Activated T-helper 2 cell treated with anti-CD3 and anti-CD28 coated beads, Interferon-gamma antibody, Interleukin-2, Interleukin-4, amounts not matched to agents 10 μg/mL and 5 μg/mL and 100 μg/mL, durations not matched to agents 14 hours and 24 hours and 36 hours (primary cell): Measurements from ENCODE around the gene MACF1. TPM values are rescaled to one million over a fixed set of nuclear protein-coding genes. Genes with fewer than 3 reads are reported as not detected.
"Not testable (repeated sequence)": the region's sequence is repeated elsewhere in the genome, so short reads cannot be mapped to it uniquely, and the experiment has no call there.

Source experiments
- DNase-seq: peaks from one replicate; pipeline ENCODE4 v3.0.0; 2021; ENCODE audit warnings: low spot score
- H3K27ac Mint-ChIP-seq: one replicate; pipeline ENCODE4 v1.8.0; 2021; ENCODE audit warnings: mixed read lengths
- H3K27me3 Mint-ChIP-seq: one replicate; pipeline ENCODE4 v1.8.0; 2021; ENCODE audit warnings: low read depth, mixed read lengths
- H3K36me3 Mint-ChIP-seq: one replicate; pipeline ENCODE4 v1.8.0; 2021; ENCODE audit warnings: low read depth, mixed read lengths
- H3K4me1 Mint-ChIP-seq: one replicate; pipeline ENCODE4 v1.8.0; 2021; ENCODE audit warnings: low read depth, mixed read lengths
- H3K4me3 Mint-ChIP-seq: one replicate; pipeline ENCODE4 v1.8.0; 2021; ENCODE audit warnings: low read depth, mild to moderate bottlenecking, moderate library complexity, mixed read lengths
- H3K9me3 Mint-ChIP-seq: one replicate; pipeline ENCODE4 v1.8.0; 2021; ENCODE audit warnings: mixed read lengths
- intact Hi-C: fragments of 100-400 bp; cut with micrococcal nuclease; formaldehyde crosslinking; loops from one replicate; pipeline ENCODE4 v1.15.1; 2023
- total RNA-seq: library from RNA; stranded (reverse); gene quantifications from 2 replicates; pipeline ENCODE4 v1.2.3, GENCODE V29; 2022

Gene MACF1
- total RNA-seq, 1 donor from 2014 or later, result 212 TPM

DNA sequence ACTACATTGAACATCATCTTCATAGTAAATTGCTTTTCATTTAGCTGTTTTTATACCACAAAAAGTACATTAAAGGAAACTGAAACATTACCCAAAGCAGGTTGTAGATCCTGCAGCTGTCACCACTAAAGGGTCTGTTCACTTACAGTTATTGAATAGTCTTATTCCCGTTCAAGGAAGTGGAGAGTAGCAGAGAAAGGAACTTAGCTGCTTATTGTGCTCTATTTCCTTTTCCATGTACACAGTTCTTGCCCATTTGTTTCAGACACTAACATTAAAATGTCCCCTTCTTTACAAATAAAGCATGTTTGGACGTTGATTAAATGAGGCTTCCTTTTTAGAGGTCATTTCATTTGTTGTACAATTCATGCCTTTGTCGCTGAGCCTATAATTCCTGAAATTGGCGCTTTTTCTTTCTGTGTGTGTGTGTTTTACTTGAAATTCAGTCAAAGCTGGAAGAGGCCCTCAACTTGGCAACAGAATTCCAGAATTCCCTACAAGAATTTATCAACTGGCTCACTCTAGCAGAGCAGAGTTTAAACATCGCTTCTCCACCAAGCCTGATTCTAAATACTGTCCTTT is 242.6 kb downstream of the MACF1 start:
- intact Hi-C loops, result no loop called here
- H3K4me3 Mint-ChIP-seq, result no peak overlapping the region
- H3K27ac Mint-ChIP-seq, result no peak overlapping the region
- H3K27me3 Mint-ChIP-seq, result no peaks in the 10 kb centered on the region
- no peak for DNase-seq
- no peaks in the 10 kb centered on the region for H3K9me3 Mint-ChIP-seq
- no peaks in the 10 kb centered on the region for H3K4me1 Mint-ChIP-seq
- H3K36me3 Mint-ChIP-seq, result peaks cover 79% of the 10 kb centered on the region

DNA sequence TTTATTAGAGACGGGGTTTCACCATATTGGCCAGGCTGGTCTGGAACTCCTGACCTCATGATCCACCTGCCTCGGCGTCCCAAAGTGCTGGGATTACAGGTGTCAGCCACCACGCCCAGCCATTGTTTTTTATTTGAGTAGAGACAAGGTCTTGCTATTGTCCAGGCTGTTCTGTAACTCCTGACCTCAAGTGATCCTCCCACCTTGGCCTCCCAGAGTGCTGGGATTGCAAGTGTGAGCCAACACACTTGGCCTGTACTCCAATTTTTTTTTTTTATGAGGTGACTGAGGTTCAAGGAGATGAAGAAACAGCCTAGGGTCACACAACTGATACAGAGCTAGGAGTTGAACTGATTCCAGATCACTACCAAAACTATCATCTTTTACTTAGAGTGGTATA is 245.5 kb downstream of the MACF1 start:
- H3K4me1 Mint-ChIP-seq, intact Hi-C loops, H3K27ac Mint-ChIP-seq, H3K4me3 Mint-ChIP-seq, H3K27me3 Mint-ChIP-seq, DNase-seq, H3K9me3 Mint-ChIP-seq: not testable (repeated sequence)
- H3K36me3 Mint-ChIP-seq, result peaks cover 80% of the 10 kb centered on the region

DNA sequence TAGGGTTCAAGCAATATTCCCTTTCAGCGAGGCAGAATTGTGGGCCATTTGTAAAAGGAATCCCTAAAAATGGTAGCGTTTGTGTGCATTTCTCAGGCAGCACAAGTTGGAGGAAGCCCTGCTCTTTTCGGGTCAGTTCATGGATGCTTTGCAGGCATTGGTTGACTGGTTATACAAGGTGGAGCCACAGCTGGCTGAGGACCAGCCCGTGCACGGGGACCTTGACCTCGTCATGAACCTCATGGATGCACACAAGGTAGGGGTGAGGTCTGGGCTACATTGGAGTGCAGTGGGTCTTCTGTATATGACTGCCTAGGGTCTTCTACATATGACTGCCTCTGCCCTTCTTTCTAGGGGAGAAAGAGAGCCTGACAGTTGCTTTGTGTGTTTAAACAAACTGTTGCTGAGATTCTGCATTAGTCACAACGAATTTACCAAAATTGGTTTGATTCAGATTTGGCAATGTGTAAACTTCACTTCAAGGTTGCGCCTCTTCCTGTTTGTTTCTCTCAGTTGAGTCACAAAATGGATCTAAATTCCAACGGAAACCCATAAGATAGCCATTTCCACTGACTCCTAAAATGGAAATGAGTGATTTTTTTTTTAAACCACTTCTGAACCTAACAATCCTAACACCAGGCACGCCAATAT is 246.6 kb downstream of the MACF1 start:
- intact Hi-C loops, result no loop called here
- H3K9me3 Mint-ChIP-seq, result no peaks in the 10 kb centered on the region
- H3K27ac Mint-ChIP-seq, result no peak overlapping the region
- peaks cover 77% of the 10 kb centered on the region for H3K36me3 Mint-ChIP-seq
- H3K4me1 Mint-ChIP-seq, result no peaks in the 10 kb centered on the region
- no peak overlapping the region for H3K4me3 Mint-ChIP-seq
- DNase-seq, result no peak
- no peaks in the 10 kb centered on the region for H3K27me3 Mint-ChIP-seq

DNA sequence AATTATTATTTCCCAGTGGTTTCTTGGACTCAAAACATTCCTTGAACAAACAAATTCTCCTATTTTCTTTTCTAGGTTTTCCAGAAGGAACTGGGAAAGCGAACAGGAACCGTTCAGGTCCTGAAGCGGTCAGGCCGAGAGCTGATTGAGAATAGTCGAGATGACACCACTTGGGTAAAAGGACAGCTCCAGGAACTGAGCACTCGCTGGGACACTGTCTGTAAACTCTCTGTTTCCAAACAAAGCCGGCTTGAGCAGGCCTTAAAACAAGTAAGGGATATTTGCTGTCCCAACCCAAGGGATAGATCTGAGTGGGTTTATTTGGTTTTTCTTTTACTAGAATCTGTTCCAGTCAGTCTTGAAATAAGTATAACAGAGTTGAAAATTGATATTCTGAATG is 247.6 kb downstream of the MACF1 start:
- intact Hi-C loops, result no loop called here
- no peak for DNase-seq
- Mint-ChIP-seq H3K36me3 (peaks cover 78% of the 10 kb centered on the region), H3K9me3 (no peaks in the 10 kb centered on the region), H3K27me3 (no peaks in the 10 kb centered on the region), H3K4me3 (no peak overlapping the region), H3K4me1 (no peaks in the 10 kb centered on the region), H3K27ac (no peak overlapping the region)

DNA sequence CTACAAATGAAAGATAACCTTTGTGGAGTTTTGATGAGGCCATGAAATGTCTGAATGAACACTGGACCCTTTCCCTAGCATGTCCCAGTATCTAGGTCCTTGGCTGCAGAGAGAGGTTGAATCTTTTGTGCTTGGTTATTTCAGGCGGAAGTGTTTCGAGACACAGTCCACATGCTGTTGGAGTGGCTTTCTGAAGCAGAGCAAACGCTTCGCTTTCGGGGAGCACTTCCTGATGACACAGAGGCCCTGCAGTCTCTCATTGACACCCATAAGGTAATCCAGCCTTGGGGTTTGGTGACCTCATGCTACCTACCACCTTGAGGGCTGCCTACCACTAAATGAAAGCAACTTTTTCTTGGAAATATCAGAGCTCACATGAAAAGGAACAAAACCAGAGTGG is 248.0 kb downstream of the MACF1 start:
- no peak for DNase-seq
- H3K9me3 Mint-ChIP-seq, result no peaks in the 10 kb centered on the region
- H3K27me3 Mint-ChIP-seq, result no peaks in the 10 kb centered on the region
- intact Hi-C loops, result no loop called here
- H3K27ac Mint-ChIP-seq, result no peak overlapping the region
- peaks cover 78% of the 10 kb centered on the region for H3K36me3 Mint-ChIP-seq
- no peak overlapping the region for H3K4me3 Mint-ChIP-seq
- no peaks in the 10 kb centered on the region for H3K4me1 Mint-ChIP-seq

DNA sequence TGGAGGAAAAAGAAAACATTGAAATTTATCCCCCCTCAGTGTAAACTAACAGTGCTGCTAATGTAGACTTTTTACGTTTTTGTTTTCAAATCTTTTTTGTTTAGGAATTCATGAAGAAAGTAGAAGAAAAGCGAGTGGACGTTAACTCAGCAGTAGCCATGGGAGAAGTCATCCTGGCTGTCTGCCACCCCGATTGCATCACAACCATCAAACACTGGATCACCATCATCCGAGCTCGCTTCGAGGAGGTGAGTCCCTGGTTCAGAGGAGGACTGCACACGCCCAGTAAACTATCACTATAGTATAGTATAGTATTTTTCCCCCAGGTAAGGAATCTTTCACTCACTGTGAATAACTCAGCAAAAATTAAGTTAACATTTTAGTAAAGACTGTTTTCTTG is 249.1 kb downstream of the MACF1 start:
- no peak overlapping the region for H3K4me3 Mint-ChIP-seq
- H3K27me3 Mint-ChIP-seq, result no peaks in the 10 kb centered on the region
- H3K9me3 Mint-ChIP-seq, result no peaks in the 10 kb centered on the region
- H3K4me1 Mint-ChIP-seq, result no peaks in the 10 kb centered on the region
- H3K27ac Mint-ChIP-seq, result no peak overlapping the region
- no peak for DNase-seq
- H3K36me3 Mint-ChIP-seq, result peaks cover 81% of the 10 kb centered on the region
- intact Hi-C loops, result no loop called here

DNA sequence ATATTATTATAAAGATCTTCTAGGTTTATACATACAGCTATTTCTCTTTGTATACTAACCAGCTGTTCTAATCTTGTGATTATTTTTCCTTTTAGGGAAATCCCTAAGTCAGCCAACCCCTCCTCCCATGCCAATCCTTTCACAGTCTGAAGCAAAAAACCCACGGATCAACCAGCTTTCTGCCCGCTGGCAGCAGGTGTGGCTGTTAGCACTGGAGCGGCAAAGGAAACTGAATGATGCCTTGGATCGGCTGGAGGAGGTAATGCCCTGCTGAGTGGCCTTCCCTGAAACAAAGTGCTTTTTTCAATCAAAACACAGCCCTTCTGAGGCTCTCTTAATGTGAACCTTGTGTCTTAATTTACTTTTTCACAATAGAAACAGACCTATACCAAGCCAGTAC is 254.5 kb downstream of the MACF1 start:
- Mint-ChIP-seq H3K4me1 (no peaks in the 10 kb centered on the region), H3K36me3 (peaks cover 88% of the 10 kb centered on the region), H3K4me3 (no peak overlapping the region), H3K27ac (no peak overlapping the region), H3K9me3 (no peaks in the 10 kb centered on the region), H3K27me3 (no peaks in the 10 kb centered on the region)
- intact Hi-C loops, result no loop called here
- DNase-seq, result no peak

DNA sequence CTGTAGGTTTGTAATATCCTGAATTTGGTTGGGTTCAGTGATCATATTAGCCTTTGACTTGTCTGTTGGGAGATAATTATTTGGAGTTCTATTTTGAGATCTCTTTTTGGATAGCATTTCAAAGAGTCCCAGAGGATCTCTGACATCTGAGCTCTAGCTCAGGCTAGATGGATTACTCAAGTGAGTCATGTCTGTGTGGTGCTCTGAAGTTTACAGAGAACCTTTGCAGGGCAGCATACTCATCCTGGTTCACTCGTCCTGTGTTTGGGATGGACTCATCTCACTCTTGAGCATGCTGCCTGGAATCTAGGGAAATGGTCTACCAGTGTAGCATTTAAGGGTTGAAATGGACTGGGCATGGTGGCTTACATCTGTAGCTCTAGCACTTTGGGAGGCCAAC is 257.6 kb downstream of the MACF1 start:
- Mint-ChIP-seq H3K27ac (no peak overlapping the region), H3K27me3 (no peaks in the 10 kb centered on the region), H3K36me3 (peaks cover 89% of the 10 kb centered on the region), H3K4me1 (no peaks in the 10 kb centered on the region), H3K9me3 (no peaks in the 10 kb centered on the region), H3K4me3 (no peak overlapping the region)
- DNase-seq, result no peak
- intact Hi-C loops, result no loop called here

DNA sequence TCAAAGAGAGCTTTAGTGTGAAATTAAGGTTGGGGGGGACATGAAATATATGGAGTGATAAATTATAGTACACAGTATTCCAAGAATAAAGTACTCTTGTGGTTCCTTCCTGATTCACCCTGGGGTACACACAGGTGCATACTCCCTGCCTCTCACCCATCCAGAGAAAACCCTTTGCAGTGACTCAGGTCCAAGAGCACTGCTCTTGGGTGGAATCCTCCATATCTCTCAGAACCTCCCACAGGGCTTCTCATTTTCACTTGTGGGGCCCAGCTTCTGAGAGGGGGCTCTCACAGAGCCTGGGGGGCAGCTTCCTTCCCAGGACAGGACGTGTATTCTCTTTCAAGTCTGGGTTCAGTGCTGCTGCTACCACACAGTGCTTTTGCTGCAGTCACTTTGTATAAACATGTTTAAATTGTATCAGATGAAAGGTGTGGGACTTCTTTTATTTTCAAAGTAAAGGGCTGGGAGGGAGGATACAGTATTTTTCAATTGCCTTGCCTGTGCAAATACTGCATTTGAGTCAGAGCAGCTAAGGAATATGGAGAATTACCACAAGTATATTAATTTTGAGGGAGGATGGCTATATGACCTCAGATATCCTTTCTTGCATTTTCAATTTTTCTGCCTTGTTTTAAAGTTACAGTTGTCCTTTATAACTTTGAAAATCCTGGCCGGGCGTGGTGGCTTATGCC is 262.1 kb downstream of the MACF1 start:
- Mint-ChIP-seq H3K4me3 (no peak overlapping the region), H3K9me3 (no peaks in the 10 kb centered on the region), H3K27me3 (no peaks in the 10 kb centered on the region), H3K27ac (peak overlapping the region; percentile 17), H3K36me3 (peaks cover 75% of the 10 kb centered on the region), H3K4me1 (no peaks in the 10 kb centered on the region)
- intact Hi-C loops, result no loop called here
- DNase-seq, result no peak

DNA sequence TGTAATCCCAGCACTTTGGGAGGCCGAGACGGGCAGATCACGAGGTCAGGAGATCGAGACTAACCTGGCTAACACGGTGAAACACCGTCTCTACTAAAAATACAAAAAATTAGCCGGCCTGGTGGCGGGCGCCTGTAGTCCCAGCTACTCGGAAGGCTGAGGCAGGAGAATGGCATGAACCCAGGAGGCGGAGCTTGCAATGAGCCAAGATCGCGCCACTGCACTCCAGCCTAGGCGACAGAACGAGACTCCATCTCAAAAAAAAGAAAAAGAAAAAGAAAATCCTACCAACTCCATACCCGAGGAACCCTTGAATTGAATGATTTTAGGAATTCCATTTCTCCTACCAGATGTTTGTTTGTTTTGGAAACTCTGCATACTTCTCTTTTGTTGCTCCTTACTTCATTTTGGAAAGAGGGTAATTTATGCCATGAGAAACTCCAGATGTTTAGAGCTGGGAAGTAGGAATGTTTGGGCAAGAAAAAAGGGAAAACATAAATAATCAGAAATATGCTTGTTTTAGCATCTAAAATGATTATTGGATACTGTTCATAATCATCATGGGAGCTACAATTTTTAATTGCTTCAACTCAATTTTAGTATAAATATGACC is 262.7 kb downstream of the MACF1 start:
- intact Hi-C loops, result not testable (repeated sequence)

DNA sequence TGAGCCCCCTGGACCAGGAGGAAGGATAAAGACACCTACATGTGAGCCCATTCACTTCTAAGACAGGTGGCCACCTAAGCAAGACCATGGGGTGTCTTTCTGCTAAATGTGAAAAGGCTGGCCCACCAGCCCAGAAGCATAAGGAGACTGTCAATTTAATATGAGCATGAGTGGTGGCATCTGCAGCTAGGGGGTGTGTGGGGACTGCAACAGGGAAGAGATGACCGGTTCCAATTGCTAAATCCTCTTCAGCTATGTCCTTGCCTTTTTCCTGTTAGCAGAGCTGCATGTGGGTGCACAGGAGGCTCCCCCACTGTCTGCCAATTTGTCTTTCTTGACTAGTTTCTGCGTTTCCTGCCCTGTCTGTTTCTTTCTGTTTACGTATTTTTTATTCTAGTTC is 264.7 kb downstream of the MACF1 start:
- H3K4me1 Mint-ChIP-seq, result no peaks in the 10 kb centered on the region

More for the DNA sequence above, 262.7 kb downstream of the MACF1 start:
- H3K27ac Mint-ChIP-seq, H3K4me1 Mint-ChIP-seq, DNase-seq, H3K4me3 Mint-ChIP-seq, H3K9me3 Mint-ChIP-seq, H3K27me3 Mint-ChIP-seq: not testable (repeated sequence)
- H3K36me3 Mint-ChIP-seq, result peaks cover 73% of the 10 kb centered on the region

DNA sequence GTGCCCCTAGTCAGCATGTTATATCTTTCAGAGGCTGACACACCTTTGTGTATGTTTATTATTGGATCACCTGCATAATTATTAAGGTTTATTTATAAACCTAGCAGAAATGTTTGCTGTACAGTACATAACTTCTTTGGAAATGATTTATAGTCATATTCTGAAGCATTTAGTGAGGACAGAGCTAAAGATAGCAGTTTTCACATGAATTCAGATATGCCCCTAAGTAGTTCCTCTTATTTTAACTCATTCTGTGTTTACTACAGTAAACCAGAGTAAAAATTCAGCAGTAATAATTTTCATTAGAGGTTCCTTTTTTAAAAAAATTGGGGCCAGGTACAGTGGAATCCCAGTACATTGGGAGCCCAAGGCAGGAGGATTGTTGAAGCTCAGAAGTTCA is 265.5 kb downstream of the MACF1 start:
- Mint-ChIP-seq H3K9me3 (no peaks in the 10 kb centered on the region), H3K4me3 (no peak overlapping the region), H3K27me3 (no peaks in the 10 kb centered on the region), H3K27ac (no peak overlapping the region), H3K36me3 (peaks cover 58% of the 10 kb centered on the region), H3K4me1 (no peaks in the 10 kb centered on the region)
- DNase-seq, result no peak
- intact Hi-C loops, result no loop called here

More for the DNA sequence above, 264.7 kb downstream of the MACF1 start:
- Mint-ChIP-seq H3K4me3 (no peak overlapping the region), H3K27me3 (no peaks in the 10 kb centered on the region), H3K27ac (no peak overlapping the region), H3K36me3 (peaks cover 67% of the 10 kb centered on the region), H3K9me3 (no peaks in the 10 kb centered on the region)
- intact Hi-C loops, result no loop called here
- no peak for DNase-seq

DNA sequence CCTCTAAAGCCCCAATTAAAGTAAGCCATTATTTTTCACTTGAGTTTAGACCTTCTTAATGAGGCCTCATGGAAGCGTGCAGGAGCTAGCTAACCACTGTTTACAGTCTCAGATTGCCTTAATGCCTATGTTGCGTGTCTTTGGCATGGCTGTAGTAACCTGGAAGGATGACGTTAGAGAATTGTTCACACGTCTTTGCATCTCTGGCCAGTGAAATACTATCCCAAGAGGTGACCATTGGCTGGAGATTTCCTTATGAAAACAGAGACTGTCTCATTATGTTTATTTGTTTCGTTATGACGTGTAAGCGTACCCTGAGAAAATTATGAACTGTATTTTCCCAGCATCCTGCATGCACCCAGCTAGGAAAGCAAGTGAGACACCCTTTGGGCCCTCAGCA is 268.3 kb downstream of the MACF1 start:
- intact Hi-C loops, result no loop called here
- Mint-ChIP-seq H3K27ac (no peak overlapping the region), H3K4me1 (no peaks in the 10 kb centered on the region), H3K27me3 (no peaks in the 10 kb centered on the region), H3K9me3 (no peaks in the 10 kb centered on the region), H3K36me3 (peaks cover 43% of the 10 kb centered on the region), H3K4me3 (no peak overlapping the region)
- DNase-seq, result no peak
